NCI-H187 (cell line): ENCODE results near the gene PSMB11.

Experiments used
- DNase-seq, 2 experiments: peaks; one replicate each; lab custom pipeline; 2025; lab: John Stamatoyannopoulos, UW

The PSMB11 gene

GRCh38 chr14:23058654-23059504 lies 16.9 kb downstream of the PSMB11 start:
- DNase-seq: no peak

GRCh38 chr14:23060536-23061260 lies 18.7 kb downstream of the PSMB11 start:
- no peak for DNase-seq

- DNase-seq: no peak
Observed at GRCh38 chr14:23062002-23062401, 20.0 kb downstream of the PSMB11 start.

GRCh38 chr14:23063601-23064000 lies 21.6 kb downstream of the PSMB11 start:
- no peak for DNase-seq

GRCh38 chr14:23066368-23066767 lies 24.4 kb downstream of the PSMB11 start:
- no peak for DNase-seq

- no peak for DNase-seq
Observed at GRCh38 chr14:23066855-23067744, 25.1 kb downstream of the PSMB11 start.

GRCh38 chr14:23067847-23068788 lies 26.1 kb downstream of the PSMB11 start:
- DNase-seq: no peak

- DNase-seq: no peak
Observed at GRCh38 chr14:23068789-23069412, 26.9 kb downstream of the PSMB11 start.

- DNase-seq: no peak
Observed at GRCh38 chr14:23069413-23069806, 27.4 kb downstream of the PSMB11 start.

- DNase-seq: no peak
Observed at GRCh38 chr14:23070262-23071129, 28.5 kb downstream of the PSMB11 start.

GRCh38 chr14:23071244-23071920 lies 29.4 kb downstream of the PSMB11 start:
- DNase-seq: no peak

- no peak for DNase-seq
Observed at GRCh38 chr14:23071921-23072539, 30.0 kb downstream of the PSMB11 start.

GRCh38 chr14:23074906-23075305 lies 32.9 kb downstream of the PSMB11 start:
- no peak for DNase-seq

- DNase-seq: no peak
Observed at GRCh38 chr14:23076785-23077408, 34.9 kb downstream of the PSMB11 start.

- DNase-seq: no peak
Observed at GRCh38 chr14:23077962-23078361, 36.0 kb downstream of the PSMB11 start.

GRCh38 chr14:23078692-23079116 lies 36.7 kb downstream of the PSMB11 start:
- DNase-seq: no peak

GRCh38 chr14:23079716-23080115 lies 37.7 kb downstream of the PSMB11 start:
- no peak for DNase-seq

- no peak for DNase-seq
Observed at GRCh38 chr14:23080474-23080873, 38.5 kb downstream of the PSMB11 start.
